Measurements from ENCODE around the gene NAT14.

The NAT14 gene

DNA sequence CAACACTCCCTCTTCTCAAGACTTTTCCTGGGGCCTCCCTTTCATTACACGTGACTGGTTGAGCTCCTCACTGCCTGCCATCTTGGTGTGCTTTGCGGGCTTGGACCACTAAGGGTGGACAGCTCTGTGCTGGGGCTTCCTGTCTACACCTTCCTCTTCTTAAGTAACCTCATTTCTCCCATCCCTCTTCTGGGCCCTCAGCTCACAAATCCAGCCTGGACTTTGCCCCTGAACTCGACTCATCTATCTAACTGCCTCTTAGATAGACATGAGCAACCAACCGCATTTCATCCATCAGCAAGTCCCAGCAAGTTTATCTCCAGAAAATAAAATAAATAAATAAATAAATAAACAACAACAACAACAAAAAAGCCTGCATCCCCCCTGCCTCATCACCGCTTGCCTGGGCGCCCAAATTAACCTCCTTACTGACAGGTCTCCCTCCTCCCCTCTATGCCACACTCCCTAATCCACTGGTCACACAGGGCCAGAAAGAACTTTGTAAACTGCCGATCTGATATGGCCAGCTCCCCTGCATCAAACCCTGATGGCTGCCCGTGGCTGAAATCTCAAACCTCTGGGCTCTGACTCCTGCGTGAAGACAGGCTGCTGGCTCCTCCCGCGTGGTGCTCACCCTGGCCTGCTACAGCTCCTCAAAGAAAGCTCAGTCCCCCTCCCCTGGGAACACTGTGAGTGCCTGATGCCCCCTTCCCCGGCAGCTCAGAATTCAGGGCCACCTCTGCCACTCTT is 31.3 kb upstream of the NAT14 start:
- DNase-seq = no peak

DNA sequence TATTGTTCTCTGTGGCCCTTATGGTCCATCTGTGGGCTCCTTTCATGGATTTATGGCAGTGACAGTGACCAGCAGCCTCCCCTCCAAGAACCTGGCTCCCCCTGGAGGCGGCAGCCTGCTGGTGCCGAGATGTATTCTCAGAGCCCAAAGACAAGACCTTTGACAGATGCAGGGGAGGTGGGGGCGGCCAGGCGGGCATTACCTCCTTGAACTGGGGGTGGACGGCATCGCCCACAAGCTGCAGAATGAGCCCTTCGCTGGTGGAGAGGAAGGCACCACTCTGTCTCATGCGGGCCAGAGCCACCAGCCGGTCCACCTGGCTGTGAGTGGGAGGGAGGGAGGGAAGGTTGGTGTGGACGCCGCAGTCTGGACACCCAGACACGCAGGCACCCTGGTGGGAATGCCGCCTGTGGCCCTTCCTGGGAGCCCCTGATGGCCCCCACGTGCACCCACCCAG is 30.2 kb upstream of the NAT14 start:
- DNase-seq = peak in 1 of 2 experiments; percentile 24

DNA sequence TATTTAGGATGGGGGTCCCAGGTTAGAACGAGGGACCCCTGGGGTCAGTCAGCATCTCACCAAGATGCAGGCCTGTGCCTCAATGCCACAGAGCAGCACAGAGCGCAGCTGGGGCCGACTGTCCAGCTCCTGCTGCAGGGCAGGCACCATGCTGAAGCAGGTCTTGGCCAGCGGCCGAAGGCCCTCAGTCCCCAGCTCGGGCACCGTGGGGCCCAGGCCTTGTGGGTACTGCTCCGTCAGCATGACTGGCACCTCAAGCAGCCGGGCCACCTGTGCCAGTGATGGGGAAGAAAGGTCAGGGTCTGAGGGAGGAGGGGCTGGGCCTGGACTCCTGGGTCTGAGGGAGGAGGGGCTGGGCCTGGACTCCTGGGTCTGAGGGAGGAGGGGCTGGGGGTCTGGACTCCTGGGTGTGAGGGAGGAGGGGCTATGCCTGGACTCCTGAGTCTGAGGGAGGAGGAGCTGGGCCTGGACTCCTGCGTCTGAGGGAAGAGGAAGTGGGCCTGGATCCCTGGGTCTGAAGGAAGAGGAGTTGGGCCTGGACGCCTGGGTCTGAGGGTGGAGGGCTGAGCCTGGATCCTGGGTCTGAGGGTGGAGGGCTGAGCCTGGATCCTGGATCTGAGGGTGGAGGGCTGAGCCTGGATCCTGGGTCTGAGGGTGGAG is 29.3 kb upstream of the NAT14 start:
- DNase-seq = no peak

DNA sequence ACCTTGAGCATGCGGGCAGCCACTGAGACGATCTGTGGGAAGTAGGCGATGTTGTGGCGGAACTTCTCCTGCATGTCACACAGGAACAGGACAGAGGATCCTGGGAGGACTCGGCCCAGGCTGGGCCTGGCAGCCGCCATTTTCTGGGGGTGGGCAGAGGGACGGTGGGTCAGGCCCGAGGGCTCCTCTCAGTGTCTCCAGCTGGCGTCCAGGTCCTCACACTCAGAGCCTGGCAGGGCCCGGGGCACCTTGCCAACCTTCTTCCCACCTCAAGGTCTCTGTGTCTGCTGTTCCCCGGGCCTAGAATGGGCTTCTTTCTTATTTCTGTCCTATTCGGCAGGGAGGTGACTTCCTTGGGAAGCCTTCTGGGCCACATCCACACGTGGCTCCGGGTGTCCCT is 28.6 kb upstream of the NAT14 start:
- DNase-seq = no peak

DNA sequence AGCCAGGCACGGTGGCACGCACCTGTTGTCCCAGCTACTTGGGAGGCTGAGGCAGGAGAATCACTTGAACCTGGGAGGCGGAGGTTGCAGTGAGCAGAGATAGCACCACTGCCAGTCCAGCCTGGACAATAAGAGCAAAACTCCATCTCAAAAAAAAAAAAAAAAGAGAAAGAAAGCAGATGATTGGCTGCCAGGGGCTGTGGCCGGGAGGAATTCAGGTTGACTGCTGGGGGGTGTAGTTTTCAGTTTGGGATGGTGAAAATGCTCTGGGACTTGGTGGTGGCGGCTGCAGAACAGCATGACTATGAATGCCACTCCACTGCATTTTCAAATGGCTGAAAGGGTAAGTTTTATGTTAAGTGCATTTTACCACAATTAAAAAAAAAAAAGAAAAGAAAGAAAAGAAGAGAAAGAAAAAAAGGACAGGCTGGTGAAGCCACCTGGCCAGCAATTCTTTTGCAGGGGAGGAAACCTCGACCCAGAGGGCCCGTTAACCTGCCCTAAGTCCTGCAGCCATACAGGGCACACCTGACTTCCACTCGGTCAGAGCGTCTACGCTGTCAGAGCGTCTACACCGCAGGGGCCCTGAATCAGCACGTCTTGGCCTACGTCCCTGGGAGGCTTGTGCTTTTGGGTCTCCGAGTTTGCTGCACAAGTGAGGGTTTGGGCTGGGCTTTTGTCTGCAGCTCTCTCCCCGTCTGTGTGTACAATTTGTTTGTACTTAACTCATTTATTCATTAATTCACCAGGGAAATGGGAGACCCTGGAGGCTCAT is 27.1 kb upstream of the NAT14 start:
- DNase-seq = no peak

DNA sequence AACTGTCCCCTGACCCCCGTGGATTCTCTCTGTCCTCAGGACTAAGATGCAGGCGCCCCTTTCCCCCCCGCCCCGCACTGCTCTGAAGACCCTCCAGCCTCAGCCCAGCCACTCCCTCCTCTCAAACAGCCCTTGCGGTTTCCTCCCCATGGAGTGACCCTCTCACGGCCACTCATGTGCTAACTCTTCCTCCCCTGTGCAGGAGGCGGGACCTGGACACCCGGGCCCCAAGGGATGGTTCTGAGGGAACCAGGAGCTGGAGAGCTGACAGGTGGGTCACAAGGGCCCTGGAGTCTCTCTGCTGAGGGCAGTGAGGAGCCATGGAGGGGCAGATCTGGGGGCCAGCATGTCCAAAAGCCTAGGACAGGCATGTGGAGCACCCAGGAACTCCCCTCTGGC is 25.4 kb upstream of the NAT14 start:
- no peak for DNase-seq

DNA sequence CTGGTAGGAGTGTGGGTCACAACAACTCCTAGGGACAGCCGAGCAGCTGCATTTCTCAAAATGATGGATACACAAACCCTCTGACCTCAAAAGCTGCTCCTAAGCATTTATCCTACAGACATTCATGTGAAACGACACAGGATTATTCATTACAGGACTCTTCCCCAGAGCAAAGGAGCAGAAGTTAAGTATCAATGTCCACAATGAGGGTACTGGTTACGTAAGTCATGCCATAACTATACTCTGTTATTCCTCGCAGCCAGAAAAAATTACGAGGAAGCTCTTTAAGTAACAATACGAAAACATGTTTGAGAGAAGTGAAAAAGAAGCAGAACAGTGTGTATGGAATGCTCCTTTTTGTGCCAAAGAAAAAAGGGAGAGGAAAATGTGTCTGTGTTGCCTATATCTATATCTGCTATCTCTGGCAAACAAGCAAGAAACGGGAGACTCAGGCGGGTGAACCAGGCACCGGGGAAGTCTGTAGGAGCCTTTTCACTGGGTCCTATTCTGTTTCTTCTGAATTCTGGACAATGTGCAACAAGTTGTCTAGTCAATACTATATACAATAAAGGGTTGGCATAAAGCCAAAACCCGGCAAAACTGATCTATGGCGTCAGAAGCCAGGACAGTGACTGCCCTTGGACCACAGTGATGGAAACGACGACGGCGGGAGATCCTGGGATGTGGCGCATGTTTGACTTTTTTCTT is 24.9 kb upstream of the NAT14 start:
- DNase-seq = no peak

DNA sequence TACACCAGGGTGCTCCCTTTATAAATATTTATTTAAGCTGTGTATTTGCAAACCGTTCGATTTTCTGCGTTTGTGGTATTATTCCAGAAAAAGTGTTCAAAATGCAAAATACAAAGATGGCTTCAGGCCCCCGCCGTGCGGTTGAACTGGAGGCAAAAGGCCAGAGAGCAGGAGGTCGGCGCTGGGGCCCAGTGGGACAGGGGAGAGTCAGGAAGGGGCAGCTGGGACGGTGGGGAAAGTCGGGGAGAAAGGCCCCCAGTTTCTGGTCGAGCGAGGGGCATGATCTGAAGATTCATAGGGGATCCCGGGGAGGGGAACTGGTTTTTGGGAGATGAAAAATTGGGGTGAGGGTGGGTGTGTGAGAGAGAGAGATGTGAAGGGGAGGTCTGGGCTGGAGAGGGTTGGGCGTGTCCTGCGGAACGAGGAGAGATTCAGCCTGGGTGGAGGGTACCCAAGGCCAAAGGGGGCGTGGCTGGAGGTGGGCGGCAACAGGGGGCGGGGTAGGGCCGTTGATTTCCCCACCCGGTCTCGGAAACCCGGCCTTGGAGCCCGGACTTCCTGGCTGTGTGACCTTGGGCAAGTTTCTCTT is 24.2 kb upstream of the NAT14 start:
- DNase-seq = peak in 1 of 2 experiments; percentile 42

DNA sequence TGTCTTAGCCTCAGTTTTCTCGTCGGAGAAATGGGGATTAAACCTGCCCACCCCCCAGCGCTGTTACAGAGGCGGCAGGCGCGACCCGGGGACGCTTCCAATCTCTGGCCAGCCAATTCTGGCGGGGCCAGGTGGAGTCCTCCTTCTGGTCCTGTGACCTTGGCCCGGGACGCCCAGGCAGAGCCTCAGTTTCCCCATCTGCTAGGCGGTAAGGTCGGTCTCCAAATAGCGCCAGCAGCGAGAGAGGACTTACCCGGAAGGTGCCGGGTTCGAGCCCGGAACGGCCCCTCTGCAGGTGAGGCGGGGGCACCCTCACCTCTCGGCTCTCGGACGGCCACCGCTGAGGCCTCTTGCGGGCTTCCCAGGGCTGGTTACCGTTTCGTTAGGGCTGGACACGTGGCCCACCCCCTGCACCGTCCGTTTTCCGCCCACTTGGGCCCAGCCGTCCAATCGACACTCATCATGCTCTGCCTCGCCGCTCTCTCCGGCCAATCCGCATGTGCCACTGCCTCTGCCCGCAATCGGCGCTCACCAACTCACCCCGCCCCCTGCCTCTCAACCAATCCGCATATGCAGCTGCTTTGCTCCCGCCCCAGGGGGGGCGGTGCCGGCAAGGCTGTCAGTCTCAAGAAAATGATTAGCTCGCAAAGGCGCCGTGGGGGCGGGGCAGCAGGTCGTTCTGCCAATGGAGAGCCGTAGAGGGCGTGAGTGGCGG is 23.6 kb upstream of the NAT14 start, which contains the start of gene ISOC2:
ISOC2 (minus strand) TSS at position 384 of the 715 bp plus-strand sequence. CDS start 5,156 bp downstream, outside the sequence.
- peak; percentile 91 to 97 for DNase-seq

DNA sequence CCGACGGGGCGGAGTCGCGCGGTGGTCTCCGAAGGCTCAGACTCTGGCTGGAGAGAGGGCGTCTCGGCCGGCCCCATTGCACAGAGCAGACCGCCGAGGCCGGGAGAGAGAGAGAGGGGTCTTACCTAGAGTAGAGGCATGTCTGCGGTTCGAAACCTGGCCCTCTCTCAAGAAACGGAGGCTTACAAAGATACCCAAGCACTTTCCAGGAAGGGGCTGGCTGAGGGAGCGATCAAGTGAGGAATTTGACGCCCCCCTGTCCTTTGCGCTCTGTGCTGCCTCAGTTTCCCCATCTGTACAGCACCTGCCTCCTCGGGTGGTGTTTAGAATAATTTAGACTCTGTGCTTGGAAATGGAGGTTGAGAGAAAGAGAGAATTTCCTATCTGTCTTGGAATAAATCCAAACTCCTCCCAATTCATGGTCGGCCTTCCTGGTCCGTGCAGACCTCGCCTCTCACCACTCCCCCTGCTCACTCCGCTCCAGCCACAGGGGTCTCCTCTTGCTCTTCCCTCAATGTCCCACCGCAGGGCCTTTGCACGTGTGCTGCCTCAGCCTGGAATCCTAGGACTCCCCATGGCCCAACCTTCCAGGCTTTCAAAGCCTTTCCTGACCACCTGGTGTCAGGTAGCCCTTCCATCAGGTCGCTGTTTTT is 22.9 kb upstream of the NAT14 start:
- peak in 1 of 2 experiments; percentile 33 for DNase-seq

DNA sequence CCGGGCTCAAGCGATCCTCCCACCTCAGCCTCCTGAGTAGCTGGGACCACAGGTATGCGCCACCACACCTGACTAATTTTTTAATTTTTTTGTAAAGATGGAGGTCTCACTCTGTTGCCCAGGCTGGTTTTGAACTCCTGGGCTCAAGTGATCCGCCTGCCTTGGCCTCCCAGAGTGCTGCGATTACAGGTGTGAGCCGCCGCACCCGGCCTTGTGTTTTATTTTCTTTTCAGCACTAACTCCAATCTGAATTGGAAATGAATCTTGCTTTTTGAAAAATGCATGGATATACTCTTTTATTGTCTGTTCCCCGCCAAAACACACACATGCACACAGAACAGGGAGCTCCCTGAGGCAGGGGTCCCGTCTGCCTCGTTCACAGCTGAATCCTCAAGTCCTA is 22.3 kb upstream of the NAT14 start:
- DNase-seq = no peak

DNA sequence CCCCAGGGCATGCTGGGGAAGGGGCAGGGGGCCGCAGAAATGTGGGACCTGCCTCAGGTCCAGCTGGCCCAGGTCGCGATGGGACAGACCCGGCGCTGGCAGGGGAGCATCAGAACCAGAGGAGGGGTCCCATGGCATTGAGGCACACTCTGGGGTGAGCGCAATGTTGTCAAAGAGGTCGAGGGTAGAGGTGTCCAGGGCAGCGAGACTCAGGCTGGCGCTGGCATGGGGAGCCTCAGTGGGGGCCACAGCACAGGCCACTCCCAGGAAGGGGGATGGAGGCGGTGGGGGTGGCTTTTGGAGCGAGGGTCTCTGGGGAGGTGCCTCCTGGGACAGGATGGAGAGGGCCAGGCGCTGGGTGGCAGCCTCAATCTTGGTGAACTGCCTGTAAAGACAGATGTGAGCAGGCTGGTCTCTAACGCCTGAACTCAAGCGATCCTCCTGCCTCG is 21.4 kb upstream of the NAT14 start:
- DNase-seq = no peak

DNA sequence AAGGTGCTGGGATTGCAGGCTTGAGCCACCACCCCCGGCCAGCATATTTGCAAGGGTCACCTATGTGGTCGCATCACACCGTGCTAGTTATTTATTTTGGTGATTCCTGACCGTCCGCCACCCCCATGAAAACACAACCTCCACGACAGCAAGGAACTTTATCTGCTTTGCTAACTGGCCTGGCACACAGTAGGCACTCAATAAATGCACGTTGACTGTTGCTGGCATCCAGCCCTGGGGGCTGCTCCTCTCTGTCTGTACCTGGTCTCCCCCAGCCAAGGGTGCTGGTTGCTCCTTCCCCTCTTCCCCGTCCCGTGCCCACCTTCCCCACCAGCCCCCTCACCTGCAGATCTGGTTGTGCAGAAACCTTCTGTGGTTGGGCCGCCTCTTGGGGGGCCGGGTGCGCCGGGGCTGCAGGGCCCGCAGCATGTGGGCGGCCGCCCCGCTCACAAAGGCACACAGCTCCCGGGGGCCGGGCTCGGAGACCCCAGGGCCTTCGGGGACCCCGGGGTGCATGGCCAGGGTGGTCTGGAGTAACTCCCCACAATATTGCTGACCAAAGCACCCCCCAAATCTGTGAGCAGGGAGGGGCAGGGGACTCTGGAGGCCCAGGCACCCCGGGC is 20.8 kb upstream of the NAT14 start:
- no peak for DNase-seq

DNA sequence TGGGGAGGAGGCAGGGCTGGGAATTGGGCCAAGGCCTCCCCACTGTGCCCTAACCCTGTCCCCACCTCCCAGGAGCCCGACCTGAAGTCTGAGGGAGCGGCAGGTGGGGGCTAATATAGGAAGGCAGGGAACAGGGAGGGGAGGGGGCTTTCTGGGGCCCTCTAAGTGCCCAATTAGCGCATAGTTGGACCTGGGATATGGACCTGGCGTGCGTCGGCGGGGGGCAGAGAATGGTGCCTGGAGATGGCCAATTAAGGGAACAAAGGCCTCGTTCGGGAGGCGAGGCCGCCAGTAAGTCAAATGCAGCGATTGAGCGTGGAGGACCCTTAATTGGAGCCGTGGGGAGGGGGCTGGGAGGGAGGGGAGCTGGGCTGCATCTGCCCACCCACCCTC is 20.3 kb upstream of the NAT14 start, which contains the start of gene C19orf85:
C19orf85 (minus strand) TSS at position 90 of the 393 bp plus-strand sequence. CDS start 197 bp downstream, outside the sequence.
- no peak for DNase-seq

DNA sequence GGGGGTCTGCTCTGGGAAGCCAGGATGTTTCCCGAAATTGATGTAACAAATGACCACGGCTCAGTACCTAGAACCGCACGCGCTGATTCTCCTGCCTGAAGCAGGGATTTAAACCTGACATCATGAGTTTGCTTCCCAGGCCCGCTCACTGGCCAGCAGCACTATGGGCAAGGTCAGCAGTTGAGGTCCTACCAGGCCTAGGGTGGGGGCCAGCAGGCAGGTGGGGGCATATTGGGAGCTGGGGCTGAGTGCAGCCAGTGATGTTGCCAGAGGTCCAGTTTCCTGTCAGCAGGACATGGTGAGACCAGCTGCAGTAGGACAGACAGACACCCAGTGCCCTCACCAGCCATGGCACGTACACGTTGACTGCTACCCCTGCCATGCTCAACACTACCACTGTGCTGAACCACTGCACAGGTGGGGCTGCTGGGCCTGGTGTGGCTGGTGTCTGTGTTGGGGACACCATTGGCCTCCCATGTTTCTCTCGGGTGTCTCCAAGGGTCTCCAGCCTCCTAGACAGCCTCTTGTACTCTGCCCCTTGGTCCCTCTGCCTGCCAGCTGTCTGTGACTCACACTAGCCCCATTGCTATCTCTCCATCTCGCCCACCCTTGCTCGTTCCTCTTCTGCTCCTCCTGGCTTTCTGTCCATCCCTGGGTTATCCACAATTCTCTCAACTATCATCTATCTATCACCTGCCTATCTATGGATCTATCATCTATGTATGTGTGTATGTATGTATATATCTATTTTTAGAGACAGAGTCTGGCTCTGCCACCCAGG is 19.3 kb upstream of the NAT14 start:
- no peak for DNase-seq

DNA sequence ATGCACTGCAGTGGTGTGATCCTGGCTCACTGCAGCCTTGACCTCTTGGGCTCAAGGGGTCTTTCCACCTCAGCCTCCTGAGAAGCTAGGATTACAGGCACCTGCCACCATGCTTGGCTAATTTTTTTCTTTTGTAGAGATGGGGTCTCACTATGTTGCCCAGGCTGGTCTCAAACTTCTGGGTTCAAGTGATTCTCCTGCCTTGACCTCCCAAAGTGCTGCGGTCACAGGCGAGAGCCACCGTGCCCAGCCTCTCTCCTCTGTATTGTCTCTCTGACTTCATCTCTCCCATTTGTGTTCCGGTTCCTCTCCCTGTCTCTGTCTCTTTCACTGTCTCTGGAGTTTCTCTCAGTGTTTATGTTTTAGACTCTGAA is 18.8 kb upstream of the NAT14 start:
- no peak for DNase-seq

DNA sequence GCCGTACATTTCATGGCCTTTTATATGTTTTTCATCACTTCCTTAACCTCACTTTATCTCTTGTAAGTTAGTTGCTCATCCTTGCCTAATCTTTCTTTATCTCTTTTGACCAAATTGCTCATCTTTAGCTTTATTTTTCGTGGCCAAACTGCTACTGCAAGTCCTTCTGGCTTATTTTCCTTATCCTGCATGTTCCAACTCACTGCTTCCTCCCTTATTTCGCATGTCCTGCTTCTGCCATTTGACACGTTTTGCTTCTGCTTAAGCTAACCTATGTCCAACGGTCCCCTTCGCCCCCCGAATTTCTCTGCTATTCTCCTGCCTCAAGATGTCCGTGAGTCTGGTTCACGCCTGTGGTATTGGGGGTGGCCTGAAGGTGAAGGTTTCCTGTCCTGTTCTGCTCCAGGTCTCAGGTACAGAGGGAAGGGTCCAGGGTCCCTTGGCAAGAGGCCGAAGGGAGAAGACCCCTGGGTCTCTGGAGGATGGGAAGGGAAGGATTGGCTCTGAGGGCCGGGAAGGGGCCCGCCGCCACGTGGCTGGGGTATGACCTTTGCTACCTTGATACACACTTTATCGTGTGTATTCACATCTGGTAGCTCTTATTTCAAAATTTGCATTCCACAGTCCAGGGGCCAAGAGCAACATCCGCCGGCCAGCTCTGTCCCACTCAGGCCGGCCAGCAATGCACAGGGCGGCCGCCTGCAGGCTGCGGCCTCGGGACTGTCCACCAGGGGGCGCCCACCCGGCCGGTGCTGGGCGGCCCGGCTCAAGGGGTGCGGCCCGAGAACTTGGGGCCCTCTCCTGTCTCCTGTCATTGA is 17.5 kb upstream of the NAT14 start:
- peak in 1 of 2 experiments; percentile 35 for DNase-seq

DNA sequence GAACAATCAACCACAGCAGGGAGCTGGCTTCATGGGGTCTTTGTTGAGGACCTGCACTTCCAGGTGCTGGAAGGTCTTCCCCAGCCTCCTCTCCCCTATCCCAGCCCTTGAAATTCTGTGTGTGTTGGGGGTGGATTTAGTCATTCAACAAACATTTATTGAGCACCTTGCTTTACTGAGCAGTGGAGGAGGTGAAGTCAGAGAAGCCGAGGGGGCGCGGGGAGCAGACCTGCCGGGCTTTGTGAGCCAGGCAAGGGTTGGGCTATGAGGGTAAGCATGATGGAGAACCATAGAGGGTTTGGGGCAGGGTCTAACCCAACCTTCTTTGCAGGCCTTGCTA is 17.0 kb upstream of the NAT14 start:
- no peak for DNase-seq

DNA sequence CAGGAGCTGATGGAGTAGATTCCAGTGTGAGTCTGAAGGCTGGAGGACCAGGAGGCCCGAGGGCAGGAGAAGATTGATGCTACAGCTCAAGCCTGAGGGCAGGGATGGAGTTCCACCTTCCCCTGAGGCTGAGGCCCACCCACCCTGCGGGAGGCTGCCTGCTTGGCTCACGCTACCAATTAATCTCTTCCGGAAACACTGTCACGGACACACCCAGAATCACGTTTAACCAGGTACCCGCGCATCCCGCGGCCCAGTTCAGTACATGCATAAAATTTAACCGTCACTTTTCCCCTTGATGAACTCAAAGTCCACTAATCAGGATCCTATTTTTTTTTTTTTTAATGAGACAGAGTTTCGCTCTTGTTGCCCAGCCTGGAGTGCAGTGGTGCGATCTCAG is 13.7 kb upstream of the NAT14 start:
- DNase-seq = no peak
